HG02763 (cell line): Measurements from ENCODE around the gene SLFN12L.
"Not testable (repeated sequence)": the region's sequence is repeated elsewhere in the genome, so short reads cannot be mapped to it uniquely, and the experiment has no call there.

ENCODE experiments used
- ATAC-seq: cut with Tn5 transposase; IDR thresholded peaks from one replicate; pipeline ENCODE4 v1.9.1; 2021; ENCODE audit warnings: mild to moderate bottlenecking, moderate library complexity; ENCODE audit not compliant: unreplicated experiment

The SLFN12L gene

DNA sequence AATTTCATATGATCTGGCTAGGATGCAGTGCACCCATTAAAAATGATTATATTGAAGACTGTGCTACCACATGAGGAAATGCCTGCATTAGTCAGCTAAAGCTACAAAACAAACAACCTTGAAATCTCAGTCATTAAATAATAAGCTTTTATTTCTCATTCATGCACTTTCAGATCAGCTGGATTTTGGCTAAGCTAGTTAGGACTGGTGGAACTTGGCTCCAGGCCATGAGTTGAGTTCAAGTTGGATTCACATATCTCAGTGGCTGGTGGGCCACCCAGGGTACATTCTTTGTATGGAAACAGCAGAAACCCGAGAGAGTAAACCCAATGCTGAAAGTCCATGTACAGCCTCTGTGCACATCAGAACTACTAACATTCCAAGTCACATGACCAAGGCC lies 6.4 kb upstream of the SLFN12L start:
- ATAC-seq = no peak

DNA sequence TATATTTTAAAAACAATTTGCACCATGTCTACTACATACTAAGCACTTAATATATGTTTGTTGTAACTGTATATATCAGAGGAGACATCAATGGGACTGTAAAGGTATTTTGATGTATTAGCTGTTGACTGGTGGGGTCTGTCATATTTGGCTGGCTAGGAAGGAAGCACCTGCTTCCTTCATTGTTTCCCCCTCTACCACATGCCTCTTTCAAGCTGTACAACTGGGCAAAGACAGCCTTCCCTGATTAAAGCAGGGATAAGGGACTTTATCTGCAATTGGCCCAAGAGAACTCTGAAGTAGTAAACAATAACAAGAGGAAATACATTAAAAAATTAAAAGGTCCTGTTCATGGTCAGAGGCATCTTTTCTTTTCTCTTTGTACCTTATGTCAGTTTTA lies 5.5 kb upstream of the SLFN12L start:
- ATAC-seq = no peak

DNA sequence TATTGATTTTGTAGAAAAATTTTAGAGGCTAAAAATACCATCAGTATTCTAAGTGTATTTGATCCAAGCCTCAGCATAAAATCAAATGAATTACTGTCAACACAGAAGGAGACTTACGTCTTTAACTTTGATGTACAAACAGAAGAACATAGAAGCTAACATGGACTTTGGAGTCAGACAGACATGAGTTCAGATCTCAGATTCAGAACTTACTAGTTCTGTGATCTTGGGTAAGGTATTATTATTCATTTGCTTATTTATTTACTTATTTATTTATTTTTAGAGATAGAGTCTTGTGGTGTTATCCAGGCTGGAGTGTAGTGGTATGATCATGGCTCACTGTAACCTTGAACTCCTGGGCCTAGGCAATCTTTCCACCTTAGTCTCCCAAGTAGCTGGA lies 4.0 kb upstream of the SLFN12L start:
- no peak for ATAC-seq

DNA sequence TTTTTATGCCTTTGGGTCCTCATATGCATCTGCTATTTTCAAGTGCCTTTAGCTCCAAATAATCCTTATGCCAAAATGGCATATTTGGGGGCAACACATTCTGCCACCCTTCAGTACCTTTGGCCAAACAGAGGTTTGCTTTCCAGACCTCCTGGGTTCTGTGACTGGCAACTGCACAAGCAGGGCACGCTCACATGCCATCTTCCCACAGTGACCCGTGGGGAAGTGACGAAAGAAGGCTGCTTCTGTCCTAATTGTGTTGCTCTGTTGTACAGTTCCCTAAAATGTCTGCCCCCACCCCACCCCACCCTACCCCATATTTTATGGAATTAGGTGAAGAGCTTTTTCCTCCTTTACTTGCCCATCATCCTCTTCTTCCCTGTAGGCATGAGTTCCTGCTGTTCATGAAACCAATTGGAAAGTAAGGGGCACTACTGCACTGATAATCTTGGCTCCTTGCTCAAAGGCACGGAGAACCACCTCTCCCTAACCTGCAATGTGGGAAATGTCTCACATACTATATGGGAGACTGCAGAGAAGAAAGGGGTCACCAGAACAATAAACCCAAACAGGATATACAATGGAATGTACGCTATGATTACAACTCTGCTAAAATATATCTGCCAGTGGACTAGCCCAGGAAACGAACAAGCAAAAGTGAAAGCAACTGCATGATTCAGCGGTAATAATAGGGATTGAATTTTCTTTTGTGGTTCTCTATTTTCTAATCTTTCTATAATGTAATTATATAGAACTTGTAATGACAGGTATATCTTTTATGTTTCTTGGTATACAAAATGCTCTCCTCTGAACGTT lies 3.3 kb upstream of the SLFN12L start:
- ATAC-seq = no peak

DNA sequence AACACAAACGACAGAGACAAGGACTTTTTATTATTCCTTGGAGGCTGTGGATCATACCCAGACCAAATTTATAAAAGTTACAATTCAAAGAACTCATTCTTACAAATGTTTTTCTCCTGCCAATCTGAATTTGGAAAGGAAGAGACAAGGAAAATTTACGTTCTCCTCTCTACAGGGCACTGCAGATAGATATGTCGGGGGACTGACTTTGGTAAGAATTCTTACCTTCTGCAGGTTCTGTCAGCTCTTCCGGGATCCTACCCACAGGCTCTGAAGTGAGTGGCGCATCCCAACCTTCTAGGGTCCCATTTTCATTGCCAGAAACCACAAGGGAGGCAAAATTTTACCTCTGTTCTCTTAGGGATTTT lies 2.2 kb upstream of the SLFN12L start:
- ATAC-seq = no peak

DNA sequence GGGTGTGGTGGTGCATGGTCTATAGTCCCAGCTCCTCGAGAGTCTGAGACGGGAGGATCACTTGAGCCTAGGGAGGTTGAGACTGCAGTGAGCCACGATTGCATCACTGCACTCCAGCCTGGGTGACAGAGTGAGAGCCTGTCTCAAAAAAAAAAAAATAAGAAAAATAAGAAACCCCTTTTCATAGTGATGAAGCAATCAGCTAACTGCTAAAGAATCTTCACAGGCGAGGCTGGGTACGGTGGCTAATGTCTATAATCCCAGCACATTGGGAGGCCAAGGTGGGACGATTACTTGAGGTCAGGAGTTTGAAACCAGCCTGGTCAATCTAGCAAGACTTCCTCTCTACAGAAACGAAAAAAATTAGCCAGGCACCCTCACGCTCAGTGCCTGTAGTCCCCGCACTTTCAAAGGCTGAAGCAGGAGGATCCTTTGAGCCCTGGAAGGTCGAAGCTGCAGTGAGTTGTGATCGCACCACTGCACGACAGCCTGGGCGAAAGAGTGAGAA lies 760 bp downstream of the SLFN12L start:
- ATAC-seq = no peak

- ATAC-seq = not testable (repeated sequence)
These were observed 2.1 kb downstream of the SLFN12L start for GRCh38 chr17:35535406-35535805.

GRCh38 chr17:35534576-35535093 lies 2.8 kb downstream of the SLFN12L start:
- ATAC-seq = no peak

- ATAC-seq = no peak
These were observed 6.3 kb downstream of the SLFN12L start for GRCh38 chr17:35531160-35531559.

DNA sequence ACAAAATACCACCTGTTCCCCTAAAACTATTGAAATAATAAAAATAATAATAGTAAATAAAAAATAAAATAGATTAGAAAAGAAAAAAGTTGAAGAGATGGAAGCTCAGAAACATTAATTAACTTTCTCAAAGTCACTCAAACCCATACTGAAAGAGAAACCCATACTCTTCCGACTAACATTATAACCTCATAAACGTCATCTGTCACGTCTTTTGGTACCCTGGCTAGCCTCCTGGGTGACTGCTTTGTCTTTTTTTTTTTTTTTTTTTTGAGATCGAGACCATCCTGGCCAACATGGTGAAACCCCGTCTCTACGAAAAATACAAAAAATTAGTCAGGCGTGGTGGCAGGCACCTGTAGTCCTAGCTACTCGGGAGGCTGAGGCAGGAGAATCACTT lies 7.6 kb downstream of the SLFN12L start:
- ATAC-seq = no peak

- ATAC-seq = not testable (repeated sequence)
These were observed 8.2 kb downstream of the SLFN12L start for GRCh38 chr17:35529326-35529725.

GRCh38 chr17:35523296-35523695 lies 14.2 kb downstream of the SLFN12L start:
- no peak for ATAC-seq

DNA sequence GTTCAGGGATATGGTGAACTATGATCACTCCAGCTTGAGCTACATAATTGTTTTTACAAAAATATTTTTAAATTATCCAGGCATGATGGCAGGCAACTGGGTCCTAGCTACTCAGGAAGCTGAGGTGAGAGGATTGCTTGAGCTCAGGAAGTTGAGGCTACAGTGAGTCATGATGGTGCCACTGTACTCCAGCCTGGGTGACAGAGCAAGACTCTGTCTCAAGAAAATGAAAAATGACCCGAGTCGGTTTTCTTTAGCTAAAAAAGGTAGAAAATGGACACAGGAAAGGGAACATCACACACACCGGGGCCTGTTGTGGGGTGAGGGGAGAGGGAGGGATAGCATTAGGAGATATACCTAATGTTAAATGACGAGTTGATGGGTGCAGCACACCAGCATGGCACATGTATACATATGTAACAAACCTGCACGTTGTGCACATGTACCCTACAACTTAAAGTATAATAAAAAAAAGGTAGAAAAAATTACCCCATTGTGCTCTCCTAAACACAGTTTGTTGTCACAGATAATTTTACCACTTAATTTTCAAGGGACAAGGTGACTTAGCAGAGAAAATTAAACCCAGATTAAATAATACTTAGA lies 15.7 kb downstream of the SLFN12L start:
- not testable (repeated sequence) for ATAC-seq

DNA sequence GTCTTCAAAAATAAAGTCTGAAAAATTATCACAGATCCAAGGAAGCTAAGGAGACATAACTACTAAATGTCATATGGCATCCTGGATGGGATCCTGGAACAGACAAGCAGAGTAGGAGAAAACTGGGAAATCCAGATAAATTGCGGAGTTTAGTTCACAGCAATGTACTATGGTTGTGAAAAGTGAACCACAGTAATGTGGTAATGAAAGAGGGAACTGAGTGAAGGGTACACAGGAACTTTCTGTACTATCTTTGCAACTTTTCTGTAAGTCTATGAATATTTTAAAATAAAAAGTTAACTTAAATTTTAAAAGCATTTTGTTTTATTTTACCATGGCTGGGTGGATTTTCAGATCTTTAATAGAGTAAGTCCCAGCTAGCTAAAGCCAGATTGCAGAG lies 16.3 kb downstream of the SLFN12L start:
- no peak for ATAC-seq

GRCh38 chr17:35519906-35520442 lies 17.5 kb downstream of the SLFN12L start:
- no peak for ATAC-seq

DNA sequence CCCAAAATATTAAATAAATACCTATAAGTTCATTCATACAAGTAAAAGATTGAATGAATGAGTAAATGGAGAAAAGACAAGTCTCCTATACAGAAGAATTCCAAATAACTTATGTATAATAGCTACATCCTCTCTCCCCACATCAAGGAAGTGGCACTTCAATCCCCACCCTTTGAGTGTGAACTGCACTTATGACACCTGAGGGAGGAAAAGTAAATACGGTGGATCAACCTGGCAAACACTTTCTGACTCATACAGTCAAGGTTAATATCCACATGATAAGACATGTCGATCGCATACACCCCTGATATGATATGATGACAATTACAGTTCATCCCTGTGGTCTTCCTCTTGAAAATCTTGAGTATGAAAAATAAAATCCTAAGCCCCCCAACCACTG lies 18.0 kb downstream of the SLFN12L start:
- no peak for ATAC-seq

GRCh38 chr17:35518431-35518830 lies 19.0 kb downstream of the SLFN12L start:
- not testable (repeated sequence) for ATAC-seq

- no peak for ATAC-seq
These were observed 22.5 kb downstream of the SLFN12L start for GRCh38 chr17:35515027-35515426.

DNA sequence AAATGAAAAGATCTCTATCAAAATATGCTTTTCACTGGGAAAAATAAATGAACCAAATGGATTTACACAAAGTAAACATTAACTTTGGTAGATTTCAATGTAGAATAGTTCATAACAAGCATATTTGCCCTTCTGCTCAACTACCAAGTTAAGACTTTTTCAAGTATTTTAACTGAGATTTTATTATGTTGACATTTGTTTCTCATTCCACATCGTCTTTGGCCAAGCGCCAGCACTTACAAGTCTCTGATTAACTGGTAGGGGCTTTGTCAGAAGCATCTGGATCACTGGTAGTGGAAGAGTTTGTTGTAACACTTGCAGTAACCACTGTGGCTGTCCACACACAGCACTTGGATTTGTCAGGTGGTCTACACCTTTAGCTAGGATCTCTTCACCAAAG lies 22.9 kb downstream of the SLFN12L start:
- no peak for ATAC-seq

DNA sequence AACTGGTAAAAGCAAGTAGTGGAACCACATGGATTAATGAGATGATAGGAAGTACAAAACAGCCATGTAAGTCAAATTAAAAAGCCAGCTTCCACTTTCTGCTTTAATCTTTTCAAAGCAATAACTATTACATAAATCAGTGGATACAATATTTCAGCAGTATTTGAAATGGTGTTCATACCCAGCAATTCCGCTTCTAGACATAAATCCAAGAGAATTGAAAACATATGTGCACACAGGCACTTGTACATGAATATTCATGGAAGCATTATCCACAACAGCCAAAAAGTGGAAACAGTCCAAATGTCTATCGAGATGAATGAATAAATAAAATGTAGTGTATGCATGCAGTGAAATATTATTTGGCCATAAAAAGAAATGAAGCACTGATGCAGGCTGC lies 27.4 kb downstream of the SLFN12L start:
- no peak for ATAC-seq

GRCh38 chr17:35507714-35508113 lies 29.8 kb downstream of the SLFN12L start:
- ATAC-seq = not testable (repeated sequence)

GRCh38 chr17:35499548-35499947 lies 37.9 kb downstream of the SLFN12L start:
- no peak for ATAC-seq
